ENCODE measurements around the gene SLAMF1. TPM values are rescaled to one million over a fixed set of nuclear protein-coding genes. Genes with fewer than 3 reads are reported as not detected.

Gene SLAMF1
- total and polyA plus RNA-seq, 2 of the 13 experiments (the other 11 are each of a cell fraction or from before 2014, with no cell fraction given), result not detected

- no peak for TF ChIP-seq ZNF589 (CRISPR knock-in tag; conservative IDR thresholded peaks at IDR 0.05)
Measured at GRCh38 chr1:160682983-160683865, 36.4 kb upstream of the SLAMF1 start (continued).

GRCh38 chr1:160681891-160682140 is 35.0 kb upstream of the SLAMF1 start:
- no peak for FAIRE-seq
- POLR2A ChIA-PET, result no interaction called here
- CTCF ChIA-PET (ENCODE audit: low intra/inter-chr PET ratio, low total read pairs), result no interaction called here

GRCh38 chr1:160681066-160681890 is 34.4 kb upstream of the SLAMF1 start:
- Histone ChIP-seq H3K36me3 (replicated peaks in 1 of 2; ENCODE audit: control insufficient read depth in 1 of 2, insufficient read depth in 2 of 2, low read length in 2 of 2) (no peaks in the 10 kb centered on the region), H3K4me1 (ENCODE audit: insufficient read depth, low read length) (no peaks in the 10 kb centered on the region), H4K20me1 (ENCODE audit: insufficient read depth, low read length) (no peaks in the 10 kb centered on the region), H3K9me3 (ENCODE audit: low read length) (no peaks in the 10 kb centered on the region), H3K4me3 (replicated peaks in 1 of 3; ENCODE audit: insufficient read depth in 1 of 3, low read depth in 2 of 3, low read length in 3 of 3) (no peak overlapping the region), H3K79me2 (ENCODE audit: insufficient read depth, low read length) (no peaks in the 10 kb centered on the region), H3K9ac (ENCODE audit: insufficient read depth, low read depth, low read length) (no peak overlapping the region), H3K4me2 (ENCODE audit: low read depth, low read length) (no peak overlapping the region), H3K27me3 (ENCODE audit: control insufficient read depth in 1 of 2, insufficient read depth in 2 of 2, low read length in 2 of 2) (peaks cover 0 to 6% of the 10 kb centered on the region in 2 experiments; a peak in 1 of 5 replicates), H3K27ac (ENCODE audit: extremely low read length, insufficient read depth, low read length) (no peak overlapping the region), H2AFZ (ENCODE audit: low read length) (no peak overlapping the region)
- 50% methylated on average over 5 of the region's 10 CpGs for WGBS (ENCODE audit: low lambda C conversion rate)
- intact Hi-C loops (cut with micrococcal nuclease; ENCODE audit: unreplicated experiment) (no loop called here), in situ Hi-C loops (cut with HindIII; ENCODE audit: extremely low pct_ligation_motif_present, low pct_unique_long_range_greater_than_20kb) (no loop called here)
- ATAC-seq (peak; percentile 93), DNase-seq (ENCODE audit: low spot score) (peak; percentile 62), FAIRE-seq (no peak)
- no TSS peak for BruUV-seq (replicated peaks)
- ChIA-PET POLR2A (no interaction called here), CTCF (ENCODE audit: low intra/inter-chr PET ratio, low total read pairs) (no interaction called here)
- TF ChIP-seq, protein P1, sequence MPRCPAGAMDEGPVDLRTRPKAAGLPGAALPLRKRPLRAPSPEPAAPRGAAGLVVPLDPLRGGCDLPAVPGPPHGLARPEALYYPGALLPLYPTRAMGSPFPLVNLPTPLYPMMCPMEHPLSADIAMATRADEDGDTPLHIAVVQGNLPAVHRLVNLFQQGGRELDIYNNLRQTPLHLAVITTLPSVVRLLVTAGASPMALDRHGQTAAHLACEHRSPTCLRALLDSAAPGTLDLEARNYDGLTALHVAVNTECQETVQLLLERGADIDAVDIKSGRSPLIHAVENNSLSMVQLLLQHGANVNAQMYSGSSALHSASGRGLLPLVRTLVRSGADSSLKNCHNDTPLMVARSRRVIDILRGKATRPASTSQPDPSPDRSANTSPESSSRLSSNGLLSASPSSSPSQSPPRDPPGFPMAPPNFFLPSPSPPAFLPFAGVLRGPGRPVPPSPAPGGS (CRISPR knock-in tag; IDR thresholded peaks at IDR 0.05), result no peak
- no peak for TF ChIP-seq SMARCE1 (IDR thresholded peaks at IDR 0.05; ENCODE audit: borderline replicate concordance)
- no peak for TF ChIP-seq GTF2F1 (IDR thresholded peaks at IDR 0.05; ENCODE audit: low read length)
- TF ChIP-seq ZNF264 (CRISPR knock-in tag; IDR thresholded peaks at IDR 0.05), result no peak
- TF ChIP-seq XRCC5 (optimal IDR thresholded peaks at IDR 0.05; ENCODE audit: low read length), result peak; percentile 33
- TF ChIP-seq, protein P2, sequence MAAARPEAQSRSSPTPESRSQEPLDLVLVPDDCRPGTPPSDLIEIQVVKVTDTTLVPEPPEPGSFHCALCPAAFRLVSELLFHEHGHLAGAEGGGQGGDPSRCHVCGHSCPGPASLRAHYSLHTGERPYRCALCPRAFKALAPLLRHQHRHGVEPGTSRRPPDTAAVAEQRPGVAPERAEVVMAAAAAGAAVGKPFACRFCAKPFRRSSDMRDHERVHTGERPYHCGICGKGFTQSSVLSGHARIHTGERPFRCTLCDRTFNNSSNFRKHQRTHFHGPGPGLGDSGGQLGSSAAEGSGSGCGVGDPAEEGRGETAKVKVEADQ (CRISPR knock-in tag; IDR thresholded peaks at IDR 0.05; ENCODE audit: borderline replicate concordance), result no peak
- no peak for TF ChIP-seq RNF2 (conservative IDR thresholded peaks at IDR 0.05; ENCODE audit: low read depth)
- TF ChIP-seq, protein P3, sequence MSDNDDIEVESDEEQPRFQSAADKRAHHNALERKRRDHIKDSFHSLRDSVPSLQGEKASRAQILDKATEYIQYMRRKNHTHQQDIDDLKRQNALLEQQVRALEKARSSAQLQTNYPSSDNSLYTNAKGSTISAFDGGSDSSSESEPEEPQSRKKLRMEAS (IDR thresholded peaks at IDR 0.05), result no peak
- peak; percentile 39; the same call in 1 of the 2 replicates for TF ChIP-seq RAD21 (CRISPR knock-in tag; IDR thresholded peaks at IDR 0.05)
- no peak for TF ChIP-seq ZNF777 (CRISPR knock-in tag; IDR thresholded peaks at IDR 0.05)
- TF ChIP-seq CAMTA2 (CRISPR knock-in tag; IDR thresholded peaks at IDR 0.05; ENCODE audit: borderline replicate concordance), result no peak

More at GRCh38 chr1:160681891-160682140, 35.0 kb upstream of the SLAMF1 start:
- no peak for TF ChIP-seq PRPF4 (IDR thresholded peaks at IDR 0.05; ENCODE audit: low read depth, low read length, poor library complexity, severe bottlenecking)
- TF ChIP-seq JDP2 (CRISPR knock-in tag; IDR thresholded peaks at IDR 0.05; ENCODE audit: borderline replicate concordance), result no peak
- no peak for TF ChIP-seq ZNF75D (CRISPR knock-in tag; IDR thresholded peaks at IDR 0.05; ENCODE audit: borderline replicate concordance)
- H3K36me3 ChIP-seq (replicated peaks in 1 of 2; ENCODE audit: control insufficient read depth in 1 of 2, insufficient read depth in 2 of 2, low read length in 2 of 2), result no peaks in the 10 kb centered on the region
- no peak overlapping the region for H3K4me3 ChIP-seq (replicated peaks in 1 of 3; ENCODE audit: insufficient read depth in 1 of 3, low read depth in 2 of 3, low read length in 3 of 3)
- H3K27me3 ChIP-seq (ENCODE audit: control insufficient read depth in 1 of 2, insufficient read depth in 2 of 2, low read length in 2 of 2), result peaks cover 0 to 6% of the 10 kb centered on the region in 2 experiments; a peak in 1 of 5 replicates
- H3K27ac ChIP-seq (ENCODE audit: extremely low read length, insufficient read depth, low read length), result no peak overlapping the region
- H3K9me3 ChIP-seq (ENCODE audit: low read length), result no peaks in the 10 kb centered on the region
- in situ Hi-C loops (cut with HindIII; ENCODE audit: extremely low pct_ligation_motif_present, low pct_unique_long_range_greater_than_20kb) (no loop called here), intact Hi-C loops (cut with micrococcal nuclease; ENCODE audit: unreplicated experiment) (no loop called here)
- 92% methylated on average over 3 of the region's 3 CpGs for WGBS (ENCODE audit: low lambda C conversion rate)
- DNase-seq (ENCODE audit: low spot score) (no peak), ATAC-seq (no peak)
- no peaks in the 10 kb centered on the region for H3K79me2 ChIP-seq (ENCODE audit: insufficient read depth, low read length)
- H3K4me2 ChIP-seq (ENCODE audit: low read depth, low read length), result no peak overlapping the region
- no peak overlapping the region for H2AFZ ChIP-seq (ENCODE audit: low read length)
- BruUV-seq (replicated peaks), result no TSS peak
- no peaks in the 10 kb centered on the region for H3K4me1 ChIP-seq (ENCODE audit: insufficient read depth, low read length)
- no peak overlapping the region for H3K9ac ChIP-seq (ENCODE audit: insufficient read depth, low read depth, low read length)
- no peaks in the 10 kb centered on the region for H4K20me1 ChIP-seq (ENCODE audit: insufficient read depth, low read length)
